Jurkat, Clone E6-1 (cell line): ENCODE measurements around the gene DCBLD1.

Experiments used
- DNase-seq: peaks from one replicate; pipeline ENCODE4 v3.0.0-alpha.2; 2011; ENCODE audit warnings: low read depth, low spot score
- H3K4me3 ChIP-seq: 2 replicates; pipeline ENCODE4 v1.5.1; 2011; ENCODE audit warnings: mild to moderate bottlenecking, low read length, control low read depth, moderate library complexity

The DCBLD1 gene

DNA sequence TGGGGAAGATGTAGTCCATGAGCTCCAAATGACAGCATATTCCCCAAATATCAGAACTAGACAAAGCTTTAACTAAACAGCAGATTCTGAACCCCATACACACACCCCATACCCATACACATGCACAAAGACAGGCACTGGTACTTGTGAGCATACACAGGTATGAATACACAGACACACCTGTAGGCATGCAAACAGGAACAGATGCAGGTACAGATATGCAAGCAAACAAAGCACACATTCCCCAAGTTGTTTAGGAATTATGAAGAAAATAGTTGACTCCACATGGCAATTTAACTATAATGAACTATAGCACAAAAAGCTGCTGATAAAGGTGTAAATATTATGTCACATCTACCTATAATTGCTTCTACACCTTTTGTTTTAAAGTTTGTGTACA lies 103.2 kb downstream of the DCBLD1 start:
- no peak overlapping the region for H3K4me3 ChIP-seq
- no peak for DNase-seq

GRCh38 chr6:117590447-117590846 lies 108.0 kb downstream of the DCBLD1 start:
- DNase-seq: no peak
- no peak overlapping the region for H3K4me3 ChIP-seq

- H3K4me3 ChIP-seq: no peak overlapping the region
- DNase-seq: no peak
Measured at GRCh38 chr6:117591405-117591804, 108.9 kb downstream of the DCBLD1 start.

DNA sequence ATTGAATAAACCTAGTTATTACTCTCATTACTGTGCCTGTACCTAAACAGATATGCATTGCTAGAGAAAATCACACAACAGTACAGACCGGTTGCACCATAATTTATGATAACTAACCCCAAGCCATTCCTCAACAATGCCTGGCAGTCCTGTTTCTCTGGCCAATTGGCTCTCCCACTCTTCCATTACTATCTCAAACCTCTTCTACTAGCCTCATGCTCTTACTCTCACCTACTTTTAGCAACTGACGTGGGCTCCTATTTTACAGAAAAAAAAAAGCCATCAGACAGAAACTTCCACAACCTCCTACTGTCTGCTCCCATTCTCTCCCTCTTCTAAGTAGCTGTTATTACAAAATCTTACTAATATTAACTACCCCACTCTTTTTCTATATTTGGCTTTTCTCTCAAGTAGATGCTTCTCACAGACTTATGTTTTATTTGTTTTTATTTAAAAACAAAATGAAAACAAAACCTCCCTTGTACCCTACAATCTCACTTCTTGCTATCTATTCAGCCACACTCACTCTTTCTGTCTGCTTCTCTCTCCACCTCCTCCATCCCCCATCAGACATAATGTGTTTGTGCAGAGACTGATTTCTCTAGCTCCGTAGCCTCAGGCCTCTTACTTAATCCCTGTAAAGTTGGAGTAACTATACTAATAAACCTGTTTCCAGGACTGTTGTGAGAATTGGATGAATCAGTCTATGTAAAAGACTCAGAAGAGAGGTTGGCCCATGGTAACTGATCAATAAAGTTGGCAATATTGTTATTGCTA lies 110.7 kb downstream of the DCBLD1 start:
- H3K4me3 ChIP-seq: no peak overlapping the region
- no peak for DNase-seq

DNA sequence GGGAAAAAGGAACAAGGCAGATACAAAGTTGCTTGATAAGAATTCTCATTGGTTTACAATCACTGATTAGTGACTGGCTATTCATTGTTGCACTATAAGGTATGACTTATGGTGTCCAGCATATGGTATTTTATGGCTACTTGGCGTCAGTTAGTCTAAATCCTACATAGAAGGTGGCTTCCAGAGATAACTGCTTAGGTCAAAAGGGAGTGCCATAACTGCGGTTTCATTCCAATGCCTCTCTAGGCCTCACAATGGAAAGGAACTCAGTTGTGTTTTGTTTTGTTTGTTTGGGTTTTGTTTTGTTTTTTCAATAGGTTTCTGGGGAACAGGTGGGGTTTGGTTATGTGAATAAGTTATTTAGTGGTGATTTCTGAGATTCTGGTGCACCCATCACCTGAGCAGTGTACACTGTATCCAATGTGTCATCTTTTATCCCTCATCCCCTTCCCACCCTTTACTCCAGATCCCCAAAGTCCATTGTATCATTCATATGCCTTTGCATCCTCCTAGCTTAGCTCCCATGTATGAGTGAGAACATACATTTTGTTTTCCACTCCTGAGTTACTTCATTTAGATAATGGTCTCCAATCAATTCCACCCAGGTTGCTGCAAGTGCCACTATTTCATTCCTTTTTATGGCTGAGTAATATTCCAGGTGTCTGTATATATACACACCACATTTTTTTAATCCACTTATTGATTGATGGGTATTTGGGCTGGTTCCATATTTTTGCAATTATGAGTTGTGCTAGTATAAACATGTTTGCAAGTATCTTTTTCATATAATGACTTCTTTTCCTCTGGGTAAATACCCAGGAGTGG lies 112.8 kb downstream of the DCBLD1 start:
- no peak for DNase-seq

DNA sequence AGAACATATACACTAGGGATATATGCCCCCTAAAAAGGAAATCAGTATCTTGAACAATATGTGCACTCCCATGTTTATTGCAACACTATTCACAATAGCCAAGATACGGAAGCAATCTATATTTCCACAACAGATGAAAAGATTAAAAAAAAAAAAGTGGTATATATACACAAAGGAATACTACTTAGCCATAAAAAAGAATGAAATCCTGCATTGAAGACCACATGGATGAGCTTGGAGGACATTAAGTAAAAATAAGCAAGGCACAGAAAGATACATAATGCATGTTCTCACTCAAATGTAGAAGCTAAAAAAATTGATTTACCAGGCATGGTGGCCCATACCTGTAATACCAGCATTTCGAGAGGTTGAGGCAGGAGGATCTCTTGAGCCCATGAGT lies 115.3 kb downstream of the DCBLD1 start:
- no peak overlapping the region for H3K4me3 ChIP-seq
- DNase-seq: no peak

More for the DNA sequence above, 112.8 kb downstream of the DCBLD1 start:
- H3K4me3 ChIP-seq: no peak overlapping the region
